Measurements from ENCODE around the gene TSSC4. TPM values are rescaled to one million over a fixed set of nuclear protein-coding genes. Genes with fewer than 3 reads are reported as not detected.

Gene TSSC4
- total RNA-seq, 1 experiment from 2014 or later: 35.6 TPM

DNA sequence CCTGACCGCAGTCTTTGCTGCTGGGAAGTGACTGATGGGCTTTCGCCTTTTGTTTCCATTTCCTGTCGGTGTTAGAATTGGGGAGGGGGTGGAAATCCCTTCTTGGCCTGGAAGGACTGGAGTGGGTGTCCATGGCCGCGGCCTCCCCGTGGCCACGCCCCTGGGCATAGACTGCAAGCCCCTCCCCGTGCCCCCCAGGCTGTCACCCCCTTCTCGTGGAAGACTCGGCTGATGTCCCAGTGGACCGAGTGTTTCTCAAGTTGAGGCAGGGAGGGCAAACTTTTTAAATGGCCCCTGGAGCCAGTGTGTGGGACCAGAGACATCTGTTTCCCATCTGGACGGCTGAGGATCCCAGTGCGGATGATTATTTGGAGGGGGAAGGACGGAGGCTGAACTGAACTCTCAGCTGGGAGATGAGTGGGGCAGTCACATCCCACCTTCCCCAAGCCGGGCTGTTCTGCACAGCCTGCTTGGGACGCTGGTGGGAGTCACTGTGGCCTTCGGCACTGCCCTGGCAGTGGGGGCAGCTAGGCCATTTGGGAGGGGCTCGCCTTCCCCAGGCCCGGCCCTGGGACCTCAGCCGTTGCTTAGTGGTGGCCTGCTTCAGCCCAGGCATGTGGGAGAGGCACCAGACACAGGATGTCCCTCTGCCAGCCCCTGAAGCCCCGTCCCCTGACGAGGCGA is 21.9 kb upstream of the TSSC4 start:
- no peaks in the 10 kb centered on the region for H3K36me3 ChIP-seq (ENCODE audit: low read depth)
- peaks cover 26% of the 10 kb centered on the region for H4K20me1 ChIP-seq (ENCODE audit: insufficient read depth)
- TF ChIP-seq EZH2 (IDR thresholded peaks at IDR 0.05; ENCODE audit: low read depth): no peak
- TF ChIP-seq, protein P1, sequence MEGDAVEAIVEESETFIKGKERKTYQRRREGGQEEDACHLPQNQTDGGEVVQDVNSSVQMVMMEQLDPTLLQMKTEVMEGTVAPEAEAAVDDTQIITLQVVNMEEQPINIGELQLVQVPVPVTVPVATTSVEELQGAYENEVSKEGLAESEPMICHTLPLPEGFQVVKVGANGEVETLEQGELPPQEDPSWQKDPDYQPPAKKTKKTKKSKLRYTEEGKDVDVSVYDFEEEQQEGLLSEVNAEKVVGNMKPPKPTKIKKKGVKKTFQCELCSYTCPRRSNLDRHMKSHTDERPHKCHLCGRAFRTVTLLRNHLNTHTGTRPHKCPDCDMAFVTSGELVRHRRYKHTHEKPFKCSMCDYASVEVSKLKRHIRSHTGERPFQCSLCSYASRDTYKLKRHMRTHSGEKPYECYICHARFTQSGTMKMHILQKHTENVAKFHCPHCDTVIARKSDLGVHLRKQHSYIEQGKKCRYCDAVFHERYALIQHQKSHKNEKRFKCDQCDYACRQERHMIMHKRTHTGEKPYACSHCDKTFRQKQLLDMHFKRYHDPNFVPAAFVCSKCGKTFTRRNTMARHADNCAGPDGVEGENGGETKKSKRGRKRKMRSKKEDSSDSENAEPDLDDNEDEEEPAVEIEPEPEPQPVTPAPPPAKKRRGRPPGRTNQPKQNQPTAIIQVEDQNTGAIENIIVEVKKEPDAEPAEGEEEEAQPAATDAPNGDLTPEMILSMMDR (conservative IDR thresholded peaks at IDR 0.05): no peak
- H3K27me3 ChIP-seq (ENCODE audit: insufficient read depth, low read depth): no peaks in the 10 kb centered on the region
- ChIA-PET CTCF (interaction anchor here (0.7 kb wide), 1 partner anchor 12 kb away, joined by 8 read pairs; no protein-coding TSS in a partner anchor), POLR2A (ENCODE audit: unreplicated experiment) (interaction anchor here (0.6 to 0.9 kb wide), 3 partner anchors 12 to 551 kb away, joined by 3 to 7 read pairs (median 4); partner anchors contain the start of gene PHLDA2)
- no peaks in the 10 kb centered on the region for H3K9me2 ChIP-seq (ENCODE audit: insufficient read depth)
- 0 out of 2 replicates have a peak, but pooled peaks cover 5% of the 10 kb centered on the region for H3K4me1 ChIP-seq (replicated peaks; ENCODE audit: insufficient read depth)
- H2AFZ ChIP-seq: no peak overlapping the region
- peak overlapping the region; percentile 86 for H3K4me2 ChIP-seq
- H3K4me3 ChIP-seq: peak overlapping the region; percentile 83
- intact Hi-C loops (cut with micrococcal nuclease; ENCODE audit: unreplicated experiment): no loop called here
- no peak overlapping the region for H3K27ac ChIP-seq
- H3F3A ChIP-seq (ENCODE audit: insufficient read depth, low read depth): no peaks in the 10 kb centered on the region
- BruUV-seq (replicated peaks): no TSS peak
- H3K9me3 ChIP-seq (ENCODE audit: insufficient read depth, low read depth): no peaks in the 10 kb centered on the region
- no peak for DNase-seq
- peaks cover 40% of the 10 kb centered on the region for H3K79me2 ChIP-seq (ENCODE audit: low read depth)

DNA sequence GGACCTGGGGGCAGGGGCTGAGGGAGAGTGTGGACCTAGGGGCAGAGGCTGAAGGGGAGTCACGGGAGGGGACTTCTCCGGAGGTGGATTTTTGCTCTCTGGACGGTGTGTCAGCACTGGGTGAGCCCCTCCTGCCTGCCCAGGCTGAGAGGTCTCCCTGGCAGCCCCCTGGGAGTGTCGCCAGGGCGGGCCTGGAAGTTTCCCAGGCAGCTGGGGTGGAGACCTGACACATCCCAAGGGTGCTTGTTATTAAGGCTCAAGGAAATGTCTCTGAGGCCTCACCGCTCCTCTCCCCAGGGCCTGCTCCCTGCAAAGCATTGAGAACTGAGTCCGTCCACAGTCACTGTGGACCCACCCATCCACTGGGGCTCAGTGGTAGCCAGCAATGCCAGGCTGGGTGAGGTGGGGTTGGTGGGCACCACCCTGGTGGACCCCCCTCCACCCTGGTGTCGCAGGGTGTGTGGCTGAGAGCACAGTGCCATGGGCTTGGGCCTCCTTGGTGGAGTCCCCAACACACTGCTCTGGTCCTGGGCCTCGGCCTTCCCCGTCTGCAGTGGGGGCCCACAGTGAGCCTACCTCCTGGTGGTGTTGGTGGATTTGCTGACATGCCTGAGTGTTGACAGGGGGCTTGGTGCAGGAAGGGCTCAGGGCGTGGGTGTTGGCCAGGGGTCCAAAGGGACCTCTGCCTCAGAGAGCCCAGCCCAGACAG is 20.9 kb upstream of the TSSC4 start:
- H3K9me2 ChIP-seq (ENCODE audit: insufficient read depth): no peaks in the 10 kb centered on the region
- TF ChIP-seq, protein P1 (conservative IDR thresholded peaks at IDR 0.05): no peak
- no peak for TF ChIP-seq EZH2 (IDR thresholded peaks at IDR 0.05; ENCODE audit: low read depth)
- no peak overlapping the region for H3K4me2 ChIP-seq
- BruUV-seq (replicated peaks): no TSS peak
- no peaks in the 10 kb centered on the region for H3F3A ChIP-seq (ENCODE audit: insufficient read depth, low read depth)
- H3K9me3 ChIP-seq (ENCODE audit: insufficient read depth, low read depth): no peaks in the 10 kb centered on the region
- H3K27me3 ChIP-seq (ENCODE audit: insufficient read depth, low read depth): no peaks in the 10 kb centered on the region
- intact Hi-C loops (cut with micrococcal nuclease; ENCODE audit: unreplicated experiment): no loop called here
- H4K20me1 ChIP-seq (ENCODE audit: insufficient read depth): peaks cover 27% of the 10 kb centered on the region
- H3K4me1 ChIP-seq (replicated peaks; ENCODE audit: insufficient read depth): 0 out of 2 replicates have a peak, but pooled peaks cover 5% of the 10 kb centered on the region
- ChIA-PET CTCF (no interaction called here), POLR2A (ENCODE audit: unreplicated experiment) (no interaction called here)
- peaks cover 41% of the 10 kb centered on the region for H3K79me2 ChIP-seq (ENCODE audit: low read depth)
- no peak for DNase-seq
- no peak overlapping the region for H3K27ac ChIP-seq
- no peak overlapping the region for H3K4me3 ChIP-seq
- no peaks in the 10 kb centered on the region for H3K36me3 ChIP-seq (ENCODE audit: low read depth)
- no peak overlapping the region for H2AFZ ChIP-seq

DNA sequence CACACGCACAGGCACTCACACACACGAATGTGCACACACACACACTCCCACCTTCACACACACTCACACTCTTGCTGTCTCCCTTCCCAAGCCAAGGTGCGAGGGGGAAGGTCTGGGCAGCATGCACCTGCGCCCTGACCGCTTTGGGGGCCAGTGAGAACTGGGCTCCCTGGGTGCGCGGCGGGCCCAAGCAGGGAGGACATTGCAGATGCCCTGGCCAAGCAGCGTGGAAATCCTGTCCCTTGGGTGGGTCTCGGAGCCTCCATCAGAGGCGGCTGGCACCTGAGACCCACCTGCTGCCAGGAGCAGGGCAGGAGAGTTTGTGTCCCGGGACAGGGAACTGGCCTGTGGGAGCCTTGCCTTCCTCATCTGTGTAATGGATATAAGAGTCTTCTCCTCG is 20.2 kb upstream of the TSSC4 start:
- no peaks in the 10 kb centered on the region for H3K27me3 ChIP-seq (ENCODE audit: insufficient read depth, low read depth)
- no peaks in the 10 kb centered on the region for H3K9me2 ChIP-seq (ENCODE audit: insufficient read depth)
- H2AFZ ChIP-seq: no peak overlapping the region
- no TSS peak for BruUV-seq (replicated peaks)
- no peak overlapping the region for H3K27ac ChIP-seq
- peaks cover 48% of the 10 kb centered on the region for H3K79me2 ChIP-seq (ENCODE audit: low read depth)
- H4K20me1 ChIP-seq (ENCODE audit: insufficient read depth): peaks cover 29% of the 10 kb centered on the region
- H3K4me3 ChIP-seq: no peak overlapping the region
- H3F3A ChIP-seq (ENCODE audit: insufficient read depth, low read depth): no peaks in the 10 kb centered on the region
- TF ChIP-seq EZH2 (IDR thresholded peaks at IDR 0.05; ENCODE audit: low read depth): no peak
- TF ChIP-seq, protein P1 (conservative IDR thresholded peaks at IDR 0.05): no peak
- H3K9me3 ChIP-seq (ENCODE audit: insufficient read depth, low read depth): no peaks in the 10 kb centered on the region
- POLR2A ChIA-PET (ENCODE audit: unreplicated experiment): no interaction called here
- CTCF ChIA-PET: no interaction called here
- no peak for DNase-seq
- H3K36me3 ChIP-seq (ENCODE audit: low read depth): no peaks in the 10 kb centered on the region
- intact Hi-C loops (cut with micrococcal nuclease; ENCODE audit: unreplicated experiment): no loop called here
- 0 out of 2 replicates have a peak, but pooled peaks cover 5% of the 10 kb centered on the region for H3K4me1 ChIP-seq (replicated peaks; ENCODE audit: insufficient read depth)
- H3K4me2 ChIP-seq: no peak overlapping the region

Measured in PC-9 (cell line).